SH-SY5Y (cell line): Measurements from ENCODE around the gene PTGER4.

Source experiments
- GATA2 ChIP-seq: IDR thresholded peaks from 2 replicates; pipeline ENCODE4 v1.6.1; 2011; ENCODE audit warnings: mild to moderate bottlenecking, low read depth, low read length
- GATA3 ChIP-seq: IDR thresholded peaks from 2 replicates; pipeline ENCODE4 v1.6.1; 2011; ENCODE audit warnings: low read depth, mild to moderate bottlenecking, low read length, moderate library complexity

DNA sequence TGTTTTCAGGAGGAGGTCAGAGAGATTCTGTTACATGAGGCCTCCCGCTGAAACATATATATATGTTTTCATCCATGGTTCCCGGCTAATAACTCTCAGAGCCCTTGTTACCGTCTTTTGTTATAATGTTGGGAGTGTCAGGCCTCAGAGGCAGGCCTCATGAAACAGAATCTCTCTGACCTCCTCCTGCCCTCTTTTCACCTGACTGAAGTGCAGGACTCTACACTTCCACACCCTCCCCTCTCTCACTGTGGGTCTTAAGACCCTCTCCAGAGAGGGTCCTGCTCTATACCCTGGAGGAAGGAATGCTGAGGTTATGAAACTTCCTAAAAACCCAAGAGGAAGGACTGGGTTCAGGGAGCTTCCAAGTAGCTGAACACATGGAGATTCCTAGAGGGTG, 28.5 kb upstream of the PTGER4 start:
- TF ChIP-seq GATA2 (no peak), GATA3 (no peak)
